HK-2 (cell line): ENCODE data around the gene SEL1L2.

Experiments used
- DNase-seq: peaks from one replicate; pipeline ENCODE4 v3.0.0-alpha.2; 2018; ENCODE audit not compliant: unreplicated experiment

The SEL1L2 gene

GRCh38 chr20:13814672-13815071, 175.7 kb downstream of the SEL1L2 start:
- no peak for DNase-seq

GRCh38 chr20:13813910-13814309, 176.5 kb downstream of the SEL1L2 start:
- DNase-seq: no peak

GRCh38 chr20:13810446-13810845, 180.0 kb downstream of the SEL1L2 start:
- no peak for DNase-seq

DNA sequence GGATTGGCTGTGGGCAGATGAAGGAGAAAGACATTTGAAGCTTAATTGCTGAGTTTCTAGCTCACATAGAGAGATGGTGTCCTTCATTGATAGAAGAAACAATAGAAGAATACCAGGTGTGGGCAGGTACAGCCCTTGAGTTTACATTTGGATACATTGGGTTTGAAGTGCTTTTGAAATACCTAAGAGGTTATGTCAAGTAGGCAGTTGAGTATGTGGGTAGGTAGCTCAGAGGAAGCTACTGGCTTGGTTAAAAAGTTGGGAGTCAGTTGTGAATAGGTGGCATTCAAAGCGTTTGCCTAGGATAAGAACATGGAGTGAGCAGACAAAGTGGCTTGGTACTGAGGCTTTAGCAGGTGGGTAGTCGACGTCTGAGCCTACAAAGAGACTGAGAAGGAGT, 180.6 kb downstream of the SEL1L2 start:
- no peak for DNase-seq

- DNase-seq: no peak
These were observed 181.0 kb downstream of the SEL1L2 start for GRCh38 chr20:13809373-13809772.

- DNase-seq: peak; percentile 56
These were observed 189.7 kb downstream of the SEL1L2 start for GRCh38 chr20:13800728-13801134.

- DNase-seq: no peak
These were observed 190.4 kb downstream of the SEL1L2 start for GRCh38 chr20:13799974-13800373.
